NCI-H460 (cell line): ENCODE results near the gene SLC25A36. TPM values are rescaled to one million over a fixed set of nuclear protein-coding genes. Genes with fewer than 3 reads are reported as not detected.
"Not testable (repeated sequence)": the region's sequence is repeated elsewhere in the genome, so short reads cannot be mapped to it uniquely, and the experiment has no call there.

Source experiments
- DNase-seq: peaks from one replicate; pipeline ENCODE4 v3.0.0-alpha.2; 2016; ENCODE audit warnings: low read depth; ENCODE audit errors: extremely low read depth
- total RNA-seq: library from RNA; depleted of rRNA; stranded (reverse); fragments of >200 nt; shearing (Covaris generic); gene quantifications from 2 replicates; pipeline ENCODE4 v1.2.3, GENCODE V29; 2014; rRNA removed

Gene SLC25A36
- total RNA-seq, 1 experiment from 2014 or later = 57.7 TPM

- not testable (repeated sequence) for DNase-seq
These were observed 46.2 kb downstream of the SLC25A36 start for GRCh38 chr3:140987792-140988191.

DNA sequence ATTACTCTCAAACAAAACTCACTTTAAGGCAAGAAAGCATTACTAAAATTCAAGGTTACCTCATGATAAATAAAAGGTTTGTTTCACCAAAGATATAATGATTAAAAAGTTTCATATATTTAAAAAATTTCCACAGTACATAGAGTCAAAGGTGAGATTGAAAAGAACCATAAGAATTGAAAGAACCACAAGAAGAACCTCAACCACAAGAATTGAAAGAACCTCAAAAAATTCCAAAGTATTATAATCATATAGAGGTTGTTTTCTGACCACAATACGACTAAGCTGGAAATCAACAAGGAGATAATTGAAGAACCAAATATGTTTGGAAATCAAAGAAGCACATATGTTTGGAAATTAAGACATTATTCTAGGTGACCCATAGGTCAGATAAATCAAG is 52.7 kb downstream of the SLC25A36 start:
- DNase-seq = no peak

DNA sequence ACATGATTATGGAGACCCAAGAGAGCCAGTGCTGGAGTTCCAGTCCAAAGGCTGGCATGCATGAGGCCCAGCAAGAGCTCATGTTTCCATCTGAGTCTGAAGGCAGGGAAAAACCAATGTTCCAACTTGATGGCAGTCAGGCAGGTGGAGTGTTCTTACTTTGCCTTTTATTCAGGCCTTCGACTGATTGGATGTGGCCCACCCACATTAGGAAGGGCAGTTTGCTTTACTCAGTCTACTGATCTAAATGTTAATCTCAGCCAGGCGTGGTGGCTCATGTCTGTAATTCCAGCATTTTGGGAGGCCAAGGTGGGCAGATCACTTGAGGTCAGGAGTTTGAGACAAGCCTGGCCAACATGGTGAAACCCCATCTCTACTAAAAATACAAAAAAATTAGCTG is 53.2 kb downstream of the SLC25A36 start:
- not testable (repeated sequence) for DNase-seq

DNA sequence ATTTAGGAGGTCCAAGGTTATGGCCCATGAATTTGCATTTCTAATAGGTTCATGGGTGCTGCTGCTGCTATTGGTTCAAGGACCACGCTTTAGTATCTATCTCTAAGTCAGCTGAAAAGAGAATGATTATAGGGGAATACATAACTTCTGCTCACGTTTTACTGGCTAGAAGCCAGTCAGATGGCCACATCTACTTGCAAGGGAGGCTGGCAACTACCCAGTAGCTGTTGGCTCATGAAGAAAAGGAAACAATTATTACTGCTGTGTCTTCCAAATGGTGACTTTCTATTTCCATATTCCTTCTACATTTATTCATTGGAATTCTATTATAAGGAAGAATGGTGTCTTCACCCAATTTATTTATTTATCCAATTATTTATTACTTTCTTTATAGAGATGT is 54.2 kb downstream of the SLC25A36 start:
- DNase-seq = no peak

GRCh38 chr3:141000027-141000663 is 58.5 kb downstream of the SLC25A36 start:
- peak; percentile 33 for DNase-seq

DNA sequence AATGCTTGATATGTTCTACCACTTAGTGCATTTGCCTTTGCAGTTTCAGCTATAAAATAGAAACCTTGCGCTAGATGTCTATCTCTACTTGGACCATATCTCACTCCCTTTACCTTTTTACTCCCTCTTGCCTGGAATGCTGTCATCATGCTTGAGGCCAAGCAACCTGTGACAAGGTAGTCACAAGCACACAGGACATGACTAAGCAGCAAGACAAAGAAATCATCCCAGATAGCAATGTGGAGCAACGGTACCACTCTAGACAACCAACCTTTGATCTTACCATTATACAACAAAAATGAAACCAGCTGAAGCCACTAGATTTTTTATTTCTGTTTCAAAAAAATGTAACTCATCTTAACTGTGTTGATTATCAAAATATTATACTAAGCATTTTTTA is 59.0 kb downstream of the SLC25A36 start:
- no peak for DNase-seq

DNA sequence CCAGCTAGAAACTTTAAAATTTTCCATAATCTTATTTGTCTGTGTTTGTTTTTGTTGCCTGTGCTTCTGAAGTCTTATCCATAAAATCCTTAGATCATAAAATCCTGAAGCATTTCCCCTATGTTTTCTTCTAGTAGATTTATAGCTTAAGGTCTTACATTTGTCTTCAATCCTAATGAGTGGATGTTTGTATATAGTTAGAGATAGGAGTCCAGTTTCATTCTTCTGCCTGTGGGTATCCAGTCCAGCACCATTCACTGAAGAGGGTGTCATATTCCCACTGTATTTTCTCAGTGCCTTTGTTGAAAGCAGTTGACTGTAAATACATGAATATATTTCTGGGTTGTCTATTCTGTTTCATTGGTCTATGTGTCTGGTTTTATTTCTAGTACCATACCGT is 64.7 kb downstream of the SLC25A36 start:
- DNase-seq = no peak

- no peak for DNase-seq
These were observed 67.9 kb downstream of the SLC25A36 start for GRCh38 chr3:141009496-141009895.

GRCh38 chr3:141011232-141011996 is 69.8 kb downstream of the SLC25A36 start:
- DNase-seq = peak; percentile 50

DNA sequence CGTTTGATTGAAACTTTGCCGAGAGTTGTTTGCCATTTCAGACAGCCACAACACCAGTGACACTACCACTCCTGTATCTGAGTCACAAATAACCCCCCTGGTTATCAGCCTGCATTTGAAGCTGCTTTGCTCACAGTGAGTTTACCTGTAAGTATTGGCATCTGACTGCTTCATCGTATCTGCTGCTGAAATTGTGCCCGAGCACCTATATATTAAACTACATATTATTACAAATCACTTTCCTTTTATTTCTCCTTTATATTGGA is 70.3 kb downstream of the SLC25A36 start:
- no peak for DNase-seq

GRCh38 chr3:141012571-141012970 is 70.9 kb downstream of the SLC25A36 start:
- no peak for DNase-seq

DNA sequence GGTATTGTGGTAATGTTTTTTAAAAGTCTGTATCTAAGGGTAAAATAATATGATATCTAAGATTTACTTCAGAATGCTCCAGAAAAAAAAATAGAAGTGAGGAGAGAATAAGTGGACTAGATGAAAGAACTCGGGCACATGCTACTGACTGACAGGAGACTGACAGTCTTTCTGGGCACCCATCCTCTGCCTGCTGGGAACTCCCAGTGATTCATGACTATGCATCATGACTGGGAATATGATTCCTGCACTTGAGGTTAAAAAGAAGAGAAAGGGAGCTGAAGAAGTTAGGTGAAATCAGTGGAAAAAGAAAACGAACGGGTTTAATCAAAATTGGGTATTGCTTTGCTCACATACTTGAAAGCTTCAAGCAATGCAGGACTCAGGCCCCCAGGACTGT is 73.8 kb downstream of the SLC25A36 start:
- DNase-seq = no peak

DNA sequence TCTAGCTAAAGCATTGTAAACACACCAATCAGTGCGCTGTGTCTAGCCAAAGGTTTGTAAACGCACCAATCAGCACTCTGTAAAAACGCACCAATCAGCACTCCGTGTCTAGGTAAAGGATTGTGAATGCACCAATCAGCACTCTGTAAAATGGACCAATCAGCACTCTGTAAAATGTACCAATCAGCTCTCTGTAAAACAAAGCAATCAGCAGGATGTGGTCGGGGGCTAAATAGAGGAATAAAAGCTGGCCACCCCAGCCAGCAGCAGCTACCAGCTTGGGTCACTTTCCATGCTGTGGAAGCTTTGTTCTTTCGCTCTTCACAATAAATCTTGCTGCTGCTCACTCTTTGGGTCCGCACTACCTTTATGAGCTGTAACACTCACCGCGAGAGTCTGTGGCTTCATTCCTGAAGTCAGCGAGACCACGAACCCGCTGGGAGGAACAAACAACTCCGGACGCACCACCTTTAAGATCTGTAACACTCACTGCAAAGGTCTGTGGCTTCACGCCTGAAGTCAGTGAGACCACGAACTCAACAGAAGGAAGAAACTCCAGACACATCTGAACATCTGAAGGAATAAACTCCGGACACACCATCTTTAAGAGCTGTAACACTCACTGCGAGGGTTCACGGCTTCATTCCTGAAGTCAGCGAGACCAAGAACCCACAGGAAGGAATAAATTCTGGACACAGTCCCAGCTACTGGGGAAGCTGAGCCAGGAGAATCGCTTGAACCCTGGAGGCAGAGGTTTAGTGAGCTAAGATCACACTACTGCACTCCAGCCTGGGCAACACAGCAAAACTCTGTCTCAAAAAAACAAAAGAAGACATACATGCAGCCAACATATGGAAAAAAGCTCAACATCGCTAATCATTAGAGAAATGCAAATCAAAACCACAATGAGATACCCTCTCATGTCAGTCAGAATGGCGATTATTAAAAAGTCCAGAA is 76.0 kb downstream of the SLC25A36 start:
- DNase-seq = not testable (repeated sequence)

- DNase-seq = no peak
These were observed 77.6 kb downstream of the SLC25A36 start for GRCh38 chr3:141019244-141019643.

GRCh38 chr3:141020143-141020830 is 78.7 kb downstream of the SLC25A36 start:
- no peak for DNase-seq

DNA sequence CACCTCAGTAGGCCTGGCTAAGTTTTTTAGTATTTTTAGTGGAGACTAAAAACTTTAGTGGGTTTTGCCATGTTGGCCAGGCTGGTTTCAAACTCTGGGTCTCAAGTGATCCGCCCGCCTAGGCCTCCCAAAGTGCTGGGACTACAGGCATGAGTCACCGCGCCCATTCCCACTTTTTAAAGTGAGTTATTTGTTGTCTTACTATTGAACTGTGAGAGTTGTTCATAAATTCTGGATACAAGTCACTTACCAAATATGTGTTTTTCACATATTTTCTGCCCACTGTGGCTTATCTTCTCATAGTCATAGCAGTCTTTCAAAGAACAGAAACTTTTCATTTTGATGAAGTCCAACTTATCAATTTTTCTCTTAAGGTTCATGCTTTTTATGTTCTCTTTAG is 79.6 kb downstream of the SLC25A36 start:
- DNase-seq = no peak

Other genes starting within 250 kb of the SLC25A36 start
- gene SPSB4, start 109.5 kb downstream of the SLC25A36 start, total RNA-seq = 0.10 and 0.32 TPM in 2 replicates